ENCODE results near the gene IPO4. TPM values are rescaled to one million over a fixed set of nuclear protein-coding genes. Genes with fewer than 3 reads are reported as not detected.

Gene IPO4
- total RNA-seq, 4 donors from 2014 or later: 35.7 to 73.2 (median 55.4) TPM

DNA sequence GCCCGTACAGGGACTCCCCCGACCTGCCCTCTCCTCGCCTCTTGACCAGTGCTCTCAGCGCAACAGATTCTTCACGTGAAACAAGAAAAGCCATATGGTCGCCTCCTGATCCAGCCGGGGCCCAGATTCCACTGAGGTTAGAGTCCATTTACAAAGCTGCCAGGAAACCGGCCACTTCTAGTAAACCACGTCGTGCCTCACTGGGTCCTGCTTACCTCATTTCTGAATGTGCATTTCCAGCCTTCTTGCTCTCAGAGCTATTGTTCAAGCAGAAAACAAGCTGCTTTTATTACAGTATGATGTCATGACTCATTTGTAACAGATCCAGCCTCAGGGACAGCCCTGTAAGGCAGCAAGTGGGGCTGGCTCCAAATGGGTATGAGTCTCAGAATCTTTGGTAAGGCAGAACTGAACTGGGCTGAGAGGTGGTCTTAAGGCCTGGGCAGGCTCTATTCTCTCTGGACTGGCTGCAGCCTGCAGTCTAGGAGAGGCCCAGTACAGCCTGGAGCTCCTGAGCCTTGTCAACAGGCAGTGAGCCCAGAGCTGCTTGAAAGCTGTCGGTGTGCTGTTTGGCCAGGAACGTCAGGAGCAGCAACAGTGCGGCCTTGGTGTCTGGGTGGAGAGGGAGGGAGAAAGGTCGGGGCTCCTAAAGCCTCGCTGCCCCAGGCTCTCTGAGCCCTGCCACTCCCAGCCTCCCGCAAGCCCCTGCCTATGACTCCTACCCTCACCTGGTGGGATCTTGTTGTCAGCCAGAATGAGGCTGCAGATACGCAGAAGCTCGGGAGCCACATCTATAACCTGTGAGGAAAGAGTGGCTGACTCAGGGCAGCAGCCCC, 8.4 kb downstream of the IPO4 start:
- peak overlapping the region; percentile 69 to 74 (median 70) for H3K27ac ChIP-seq
- ATAC-seq (peak; percentile 88 to 93), DNase-seq (no peak)
- H3K4me1 ChIP-seq: peaks cover 9 to 13% of the 10 kb centered on the region in 2 donors
- no peak for TF ChIP-seq POLR2A (IDR thresholded peaks at IDR 0.05)
- TF ChIP-seq, protein P1, sequence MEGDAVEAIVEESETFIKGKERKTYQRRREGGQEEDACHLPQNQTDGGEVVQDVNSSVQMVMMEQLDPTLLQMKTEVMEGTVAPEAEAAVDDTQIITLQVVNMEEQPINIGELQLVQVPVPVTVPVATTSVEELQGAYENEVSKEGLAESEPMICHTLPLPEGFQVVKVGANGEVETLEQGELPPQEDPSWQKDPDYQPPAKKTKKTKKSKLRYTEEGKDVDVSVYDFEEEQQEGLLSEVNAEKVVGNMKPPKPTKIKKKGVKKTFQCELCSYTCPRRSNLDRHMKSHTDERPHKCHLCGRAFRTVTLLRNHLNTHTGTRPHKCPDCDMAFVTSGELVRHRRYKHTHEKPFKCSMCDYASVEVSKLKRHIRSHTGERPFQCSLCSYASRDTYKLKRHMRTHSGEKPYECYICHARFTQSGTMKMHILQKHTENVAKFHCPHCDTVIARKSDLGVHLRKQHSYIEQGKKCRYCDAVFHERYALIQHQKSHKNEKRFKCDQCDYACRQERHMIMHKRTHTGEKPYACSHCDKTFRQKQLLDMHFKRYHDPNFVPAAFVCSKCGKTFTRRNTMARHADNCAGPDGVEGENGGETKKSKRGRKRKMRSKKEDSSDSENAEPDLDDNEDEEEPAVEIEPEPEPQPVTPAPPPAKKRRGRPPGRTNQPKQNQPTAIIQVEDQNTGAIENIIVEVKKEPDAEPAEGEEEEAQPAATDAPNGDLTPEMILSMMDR (IDR thresholded peaks at IDR 0.05 in 4 of 5, conservative IDR thresholded peaks at IDR 0.05 in 1 of 5): no peak
- H3K9me3 ChIP-seq: no peaks in the 10 kb centered on the region
- no peak overlapping the region for H3K4me3 ChIP-seq
- intact Hi-C loops (cut with DNase I; ENCODE audit: low total_unique reads): no loop called here
- H3K36me3 ChIP-seq: peaks cover 0 to 66% of the 10 kb centered on the region in 2 donors
- in situ Hi-C loops (cut with MboI; ENCODE audit: low sequenced_read_pairs in 4 of 4): no loop called here
- no peaks in the 10 kb centered on the region for H3K27me3 ChIP-seq

DNA sequence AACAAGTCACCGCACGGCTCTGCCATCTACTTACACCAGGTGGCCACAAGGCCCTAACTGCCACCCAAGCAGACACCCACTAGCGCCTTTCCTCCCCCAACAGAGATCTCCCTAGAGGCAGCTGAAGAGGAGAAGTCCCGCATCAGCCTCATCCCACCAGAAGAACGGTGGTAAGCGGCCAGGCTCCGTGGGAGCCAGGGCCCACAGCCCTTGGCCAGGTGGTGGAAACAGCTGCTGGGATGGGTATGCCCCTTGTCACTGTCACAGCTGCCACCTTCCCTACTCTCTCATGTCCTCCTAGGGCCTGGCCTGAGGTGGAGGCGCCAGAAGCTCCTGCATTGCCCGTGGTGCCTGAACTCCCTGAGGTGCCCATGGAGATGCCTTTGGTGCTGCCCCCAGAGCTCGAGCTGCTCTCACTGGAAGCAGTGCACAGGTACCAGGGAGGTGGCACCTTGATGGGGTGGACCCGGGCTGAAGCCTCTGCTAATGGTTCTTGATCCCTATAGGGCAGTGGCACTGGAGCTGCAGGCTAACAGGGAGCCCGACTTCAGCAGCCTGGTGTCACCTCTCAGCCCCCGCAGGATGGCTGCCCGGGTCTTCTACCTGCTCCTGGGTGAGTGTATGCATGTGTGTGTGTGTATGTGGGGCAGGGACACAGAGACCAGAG, 9.2 kb downstream of the IPO4 start:
- H3K4me1 ChIP-seq: peaks cover 9 to 13% of the 10 kb centered on the region in 2 donors
- peak in 1 of 2 donors; percentile 7 for ATAC-seq
- H3K27me3 ChIP-seq: no peaks in the 10 kb centered on the region
- DNase-seq: no peak
- H3K27ac ChIP-seq: peak overlapping the region; percentile 69 to 74 (median 70)
- in situ Hi-C loops (cut with MboI; ENCODE audit: low sequenced_read_pairs in 4 of 4) (no loop called here), intact Hi-C loops (cut with DNase I; ENCODE audit: low total_unique reads) (no loop called here)
- no peak overlapping the region for H3K4me3 ChIP-seq
- no peaks in the 10 kb centered on the region for H3K9me3 ChIP-seq
- peaks cover 0 to 59% of the 10 kb centered on the region in 2 donors for H3K36me3 ChIP-seq
- TF ChIP-seq POLR2A (IDR thresholded peaks at IDR 0.05): no peak
- TF ChIP-seq, protein P1 (IDR thresholded peaks at IDR 0.05 in 4 of 5, conservative IDR thresholded peaks at IDR 0.05 in 1 of 5): no peak

DNA sequence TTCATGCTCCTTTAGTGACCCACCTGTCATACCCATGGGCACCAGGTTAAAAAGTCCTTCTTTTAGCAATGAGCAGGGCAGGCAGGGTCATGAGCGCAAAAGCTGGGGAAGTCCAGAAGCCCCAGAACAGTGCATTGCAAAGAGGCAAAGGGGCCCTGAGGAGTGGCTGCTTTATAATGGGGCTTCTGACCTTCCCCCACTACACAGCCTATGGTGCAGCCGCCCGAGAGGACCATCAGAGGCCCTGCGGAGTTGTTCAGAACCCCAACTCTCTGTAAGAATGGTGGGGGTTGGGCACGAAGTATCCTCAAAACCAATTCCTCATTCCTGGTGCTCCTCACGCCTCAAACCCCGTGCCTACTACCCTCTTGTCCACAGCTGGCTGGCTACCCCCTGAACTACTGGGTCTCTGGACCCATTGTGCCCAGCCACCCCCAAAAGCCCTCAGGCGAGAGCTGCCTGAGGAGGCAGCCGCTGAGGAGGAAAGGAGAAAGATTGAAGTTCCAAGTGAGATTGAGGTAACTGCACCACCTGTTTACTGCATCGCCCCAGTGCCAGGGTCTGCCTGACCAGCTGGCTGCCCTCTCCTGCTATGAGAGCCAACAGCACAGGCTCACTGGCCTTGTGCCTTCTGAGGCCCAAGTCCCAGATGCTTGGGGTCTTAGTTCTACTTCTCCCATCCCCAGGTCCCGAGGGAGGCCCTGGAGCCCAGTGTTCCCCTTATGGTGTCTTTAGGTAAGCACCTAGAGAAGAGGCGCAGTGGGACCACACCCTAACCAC, 10.0 kb downstream of the IPO4 start:
- TF ChIP-seq, protein P1 (IDR thresholded peaks at IDR 0.05 in 4 of 5, conservative IDR thresholded peaks at IDR 0.05 in 1 of 5): no peak
- no peak for TF ChIP-seq POLR2A (IDR thresholded peaks at IDR 0.05)
- Histone ChIP-seq H3K27me3 (no peaks in the 10 kb centered on the region), H3K4me3 (no peak overlapping the region), H3K9me3 (no peaks in the 10 kb centered on the region), H3K4me1 (peaks cover 9 to 13% of the 10 kb centered on the region in 2 donors), H3K27ac (peak overlapping the region in 2 of 4 donors; percentile 69 to 71), H3K36me3 (peaks cover 0 to 50% of the 10 kb centered on the region in 2 donors)
- in situ Hi-C loops (cut with MboI; ENCODE audit: low sequenced_read_pairs in 4 of 4): no loop called here
- ATAC-seq (peak in 1 of 2 donors; percentile 3), DNase-seq (no peak)
- intact Hi-C loops (cut with DNase I; ENCODE audit: low total_unique reads): no loop called here

DNA sequence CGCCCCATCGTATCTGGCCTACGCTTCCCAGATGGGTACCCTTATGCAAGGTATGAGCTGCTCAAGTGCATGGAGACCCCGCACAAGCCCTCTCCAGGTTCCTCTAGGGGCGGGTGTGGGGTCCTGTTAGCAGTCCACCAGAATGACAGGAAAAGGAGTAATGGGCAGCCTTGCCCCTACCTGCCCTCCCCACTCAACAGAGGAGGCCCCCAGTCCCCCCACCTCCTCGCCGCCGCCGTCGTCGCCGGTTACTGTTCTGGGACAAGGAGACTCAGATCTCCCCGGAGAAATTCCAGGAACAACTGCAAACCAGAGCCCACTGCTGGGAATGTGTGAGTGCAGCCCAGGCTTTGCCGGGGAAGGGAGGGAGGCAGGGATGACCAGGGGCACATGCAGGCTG, 10.7 kb downstream of the IPO4 start:
- DNase-seq: no peak

More for the DNA sequence above, 10.7 kb downstream of the IPO4 start:
- TF ChIP-seq, protein P1 (IDR thresholded peaks at IDR 0.05 in 4 of 5, conservative IDR thresholded peaks at IDR 0.05 in 1 of 5): no peak
- TF ChIP-seq POLR2A (IDR thresholded peaks at IDR 0.05): no peak
- Histone ChIP-seq H3K27ac (no peak overlapping the region), H3K9me3 (no peaks in the 10 kb centered on the region), H3K4me1 (peaks cover 9 to 13% of the 10 kb centered on the region in 2 donors), H3K36me3 (peaks cover 0 to 43% of the 10 kb centered on the region in 2 donors), H3K27me3 (no peaks in the 10 kb centered on the region), H3K4me3 (no peak overlapping the region)
- in situ Hi-C loops (cut with MboI; ENCODE audit: low sequenced_read_pairs in 4 of 4) (no loop called here), intact Hi-C loops (cut with DNase I; ENCODE audit: low total_unique reads) (no loop called here)
- no peak for ATAC-seq
